Activated CD4-positive, CD25-positive, alpha-beta regulatory T cell treated with anti-CD3 and anti-CD28 coated beads, Interleukin-2, amount 50 U/mL, for 16 hours (primary cell): ENCODE results near the gene ATP11B.
A peak's percentile ranks its signal among the peaks of the same experiment; 100 is the strongest.

Source experiments
- DNase-seq: peaks from one replicate; pipeline ENCODE4 v3.0.0-alpha.2; 2020; ENCODE audit warnings: low read depth, low spot score

The ATP11B gene

DNA sequence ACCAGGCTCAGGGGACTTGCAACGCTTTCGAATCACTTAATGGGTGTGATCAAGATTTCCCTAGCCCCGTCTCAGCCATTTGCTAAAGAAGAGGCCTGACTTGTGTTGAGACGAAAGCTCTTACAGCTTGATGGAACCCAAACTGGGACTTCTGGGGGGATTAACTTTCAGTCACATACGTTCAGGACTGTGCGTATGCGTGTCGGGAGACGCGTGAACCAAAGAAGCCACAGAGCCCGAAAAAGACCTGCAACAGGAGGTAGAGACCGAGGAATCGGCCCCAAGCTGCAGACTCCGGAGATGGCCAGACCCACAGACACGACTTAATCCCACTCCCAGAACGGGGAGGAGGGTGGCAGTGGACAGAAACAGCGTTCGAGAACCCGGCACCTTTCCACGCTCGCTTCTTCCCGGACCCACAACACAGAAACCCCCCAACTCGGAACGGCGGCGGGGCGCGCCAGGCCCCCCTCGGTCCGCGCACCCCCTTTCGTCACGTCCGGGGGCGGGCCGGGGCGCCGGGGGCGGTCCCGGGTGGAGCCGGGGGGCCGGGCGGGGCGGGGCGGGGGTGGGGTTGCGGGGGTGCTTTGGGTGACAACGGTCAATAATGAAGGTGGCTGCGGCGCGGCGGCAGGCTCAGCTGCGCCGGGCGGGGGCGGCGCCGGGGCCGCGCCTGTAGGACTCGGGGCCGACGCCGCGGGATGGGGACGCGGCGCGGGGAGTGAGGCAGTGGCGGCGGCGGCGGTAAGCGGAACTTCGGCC, at the start of gene ATP11B:
ATP11B (plus strand) TSS at position 604 of the 762 bp plus-strand sequence. CDS start 256 bp downstream, outside the sequence.
- DNase-seq = peak; percentile 66

DNA sequence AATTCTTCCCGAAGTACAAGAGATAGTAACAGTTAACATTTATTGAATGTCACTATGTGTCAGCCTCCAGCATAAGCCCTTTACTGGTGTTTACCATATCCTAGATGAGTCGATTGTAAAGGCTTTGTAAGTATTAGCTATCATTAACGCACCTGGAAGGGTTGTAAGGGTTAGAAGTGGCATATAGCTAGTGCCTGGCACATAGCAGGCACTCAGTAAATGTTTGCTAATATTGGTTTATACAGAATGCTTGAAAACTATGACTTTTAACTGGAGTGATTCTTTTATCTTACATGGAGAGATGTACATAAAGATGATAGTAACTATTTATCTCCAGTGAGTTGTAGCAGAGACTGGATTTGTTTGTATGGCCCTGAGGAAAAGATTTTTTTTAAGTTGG, 46.3 kb upstream of the ATP11B start:
- DNase-seq = no peak

DNA sequence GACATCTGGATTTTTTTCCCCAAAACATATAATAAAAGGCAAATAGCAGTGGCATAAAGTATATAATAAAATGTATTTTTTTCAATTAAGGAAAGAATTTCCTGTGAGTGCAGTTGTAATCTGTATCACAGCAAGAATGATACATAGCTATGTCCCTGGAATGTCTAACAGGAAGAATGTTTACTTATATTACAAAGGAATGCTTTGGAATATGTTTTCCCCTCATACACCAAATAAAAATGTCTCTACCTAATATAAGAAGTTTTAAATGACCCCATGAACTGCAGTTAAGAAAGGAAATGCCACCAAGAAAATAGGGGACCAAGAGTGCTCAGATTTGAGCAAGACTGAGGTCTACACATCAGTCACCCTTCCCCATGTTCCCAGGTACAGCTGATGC, 38.0 kb upstream of the ATP11B start:
- DNase-seq = no peak

DNA sequence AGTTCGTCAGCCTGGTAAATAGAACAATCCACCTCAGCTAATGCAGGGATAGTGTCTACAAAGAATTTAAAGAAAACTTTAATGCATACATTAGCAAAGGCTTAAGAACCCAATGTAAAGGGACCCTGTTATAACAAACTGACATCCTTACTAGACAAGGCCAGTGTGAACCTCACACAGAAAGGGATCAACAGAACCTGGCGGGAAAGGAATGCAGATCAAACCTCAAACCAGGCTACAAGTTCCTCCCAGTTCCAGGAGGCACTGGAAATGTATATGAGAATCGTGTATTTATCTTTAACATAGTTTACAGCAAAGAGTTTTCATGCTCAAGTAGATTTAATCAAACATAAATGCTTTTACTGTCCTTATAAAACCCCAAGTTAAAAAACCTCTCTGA, 37.6 kb upstream of the ATP11B start:
- DNase-seq = no peak

DNA sequence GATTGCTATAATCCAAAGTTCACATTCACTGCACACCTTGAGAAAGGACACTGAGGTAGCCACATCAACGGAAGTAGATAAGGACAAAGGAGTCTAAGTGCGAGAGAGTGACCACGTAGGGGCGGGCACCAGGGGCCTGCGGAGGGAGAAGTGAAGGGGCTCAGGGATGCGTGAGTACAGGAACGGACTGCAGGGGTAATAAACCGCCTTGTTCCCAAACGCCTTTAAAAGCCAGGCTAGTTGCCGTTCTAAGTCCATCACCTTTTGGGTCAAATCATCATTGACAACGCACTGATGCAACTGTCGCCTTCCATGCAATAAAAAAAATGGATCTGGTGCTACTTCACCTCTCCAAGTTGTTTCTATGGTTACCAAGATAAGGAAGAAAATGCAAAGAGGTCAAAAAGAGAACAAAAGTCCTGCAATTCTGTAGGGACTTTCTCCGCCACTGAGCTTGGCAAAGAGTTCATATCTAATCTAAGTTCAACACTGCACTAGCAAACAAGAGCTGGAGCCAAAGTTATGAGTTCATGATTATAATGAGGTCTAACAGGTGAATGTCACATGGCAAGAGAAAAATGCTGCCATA, 32.6 kb upstream of the ATP11B start:
- no peak for DNase-seq

DNA sequence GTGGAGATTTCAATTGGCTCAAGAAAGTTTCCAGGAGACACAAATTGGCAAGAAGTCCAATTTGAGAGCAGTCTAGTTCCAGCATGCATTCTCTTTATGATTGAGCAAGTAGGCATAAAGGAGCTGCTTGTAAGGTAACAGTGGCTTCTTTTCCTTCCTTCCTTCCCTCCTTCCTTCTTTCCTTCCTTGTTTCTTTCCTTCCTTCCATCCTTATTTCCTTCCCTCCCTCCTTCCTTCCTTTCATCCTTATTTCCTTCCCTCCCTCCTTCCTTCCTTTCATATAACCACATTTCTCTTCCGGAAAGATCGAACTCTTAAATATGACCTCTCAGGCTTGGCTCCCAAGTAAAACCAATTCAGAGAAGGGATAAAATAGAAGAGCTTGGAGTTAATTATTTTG, 29.4 kb upstream of the ATP11B start:
- DNase-seq = no peak

DNA sequence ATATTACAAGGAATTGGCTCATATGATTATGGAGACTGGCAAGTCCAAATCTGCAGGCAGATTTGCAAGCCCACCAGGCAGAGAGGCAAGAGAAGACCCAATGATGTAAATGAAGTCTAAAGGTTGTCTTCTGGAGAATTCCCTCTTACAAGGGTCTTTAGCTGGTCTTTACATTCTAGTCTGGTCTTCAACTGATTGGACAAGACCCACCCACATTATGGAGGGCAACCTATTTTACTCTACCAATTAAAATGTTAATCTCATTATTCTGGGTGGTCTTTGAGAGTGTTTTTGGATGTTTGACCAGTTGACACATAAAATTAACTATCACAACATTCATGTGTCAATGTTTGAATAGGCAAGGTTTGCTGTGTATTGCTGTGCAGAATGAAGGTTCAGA, 28.0 kb upstream of the ATP11B start:
- no peak for DNase-seq

DNA sequence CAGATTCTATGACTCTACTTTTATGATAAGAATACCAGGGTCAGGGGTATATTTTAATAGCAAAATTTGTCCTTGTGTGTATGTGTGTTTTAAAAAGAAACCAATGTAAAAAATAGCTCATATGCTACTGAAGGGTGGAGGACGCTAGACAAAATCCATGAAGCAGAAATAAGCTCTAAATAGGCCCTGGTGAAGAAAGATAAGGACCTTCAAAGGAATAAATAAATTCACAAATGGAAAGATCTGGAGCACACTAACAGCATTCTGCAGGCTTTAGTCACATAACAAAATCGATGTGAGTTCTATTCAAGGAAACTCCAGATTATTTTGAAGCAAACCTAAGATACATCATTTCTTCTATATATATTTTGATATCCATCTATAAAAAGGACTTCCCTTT, 27.2 kb upstream of the ATP11B start:
- no peak for DNase-seq

DNA sequence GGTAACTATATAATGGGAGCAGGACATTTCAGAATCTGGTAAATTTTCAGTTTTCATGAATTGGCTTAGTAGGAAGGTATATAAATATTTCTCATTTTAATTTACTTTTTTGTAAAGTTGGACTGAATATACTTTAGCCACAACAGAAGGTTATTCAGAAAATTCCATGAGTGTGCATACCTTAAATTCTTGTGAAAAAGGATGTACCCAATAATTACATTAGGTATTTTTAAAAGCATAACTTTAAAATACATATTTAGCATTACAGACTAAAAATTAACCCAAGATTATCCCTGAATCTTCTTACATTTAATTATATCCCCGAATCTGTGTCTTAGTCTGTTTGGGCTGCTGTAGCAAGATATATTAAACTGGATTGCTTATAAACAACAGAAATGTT, 24.9 kb upstream of the ATP11B start:
- DNase-seq = no peak

DNA sequence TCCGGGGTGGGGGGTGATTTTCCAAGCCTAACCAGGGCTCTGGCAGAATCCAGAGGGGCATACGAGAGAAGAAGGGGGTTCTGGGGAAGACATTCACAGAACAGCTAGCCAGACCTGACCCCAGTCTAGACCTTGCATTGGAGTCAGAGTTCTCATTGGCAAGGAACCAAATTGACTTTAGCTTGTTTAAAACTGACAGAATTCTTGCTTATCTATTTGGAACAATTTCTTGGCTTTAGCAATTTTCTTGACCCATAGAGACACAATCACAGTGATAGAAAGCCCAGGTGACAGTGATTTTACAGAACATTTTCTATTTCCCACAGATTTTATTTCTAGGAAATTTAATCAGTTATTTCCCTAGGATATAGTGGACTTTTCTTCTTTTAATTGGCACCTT, 23.6 kb upstream of the ATP11B start:
- DNase-seq = no peak

DNA sequence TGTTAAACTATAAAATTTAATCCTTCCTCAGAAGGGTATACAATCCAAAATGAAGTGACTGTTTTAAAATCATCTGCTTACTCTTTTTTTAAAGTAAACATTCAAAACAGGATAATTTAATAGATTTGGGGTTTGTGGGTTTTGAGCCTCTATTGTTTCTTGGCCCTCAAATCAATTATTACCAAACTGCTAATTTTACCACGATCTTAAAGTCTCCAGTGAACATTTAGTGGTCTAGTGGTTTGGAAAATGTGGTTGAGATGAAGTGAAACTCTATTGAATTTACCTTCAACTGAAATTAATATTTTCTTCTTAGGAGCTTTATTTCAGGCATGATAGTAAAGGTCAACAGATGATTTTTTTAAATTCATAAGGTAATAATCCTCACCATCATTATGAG, 11.2 kb upstream of the ATP11B start:
- no peak for DNase-seq

DNA sequence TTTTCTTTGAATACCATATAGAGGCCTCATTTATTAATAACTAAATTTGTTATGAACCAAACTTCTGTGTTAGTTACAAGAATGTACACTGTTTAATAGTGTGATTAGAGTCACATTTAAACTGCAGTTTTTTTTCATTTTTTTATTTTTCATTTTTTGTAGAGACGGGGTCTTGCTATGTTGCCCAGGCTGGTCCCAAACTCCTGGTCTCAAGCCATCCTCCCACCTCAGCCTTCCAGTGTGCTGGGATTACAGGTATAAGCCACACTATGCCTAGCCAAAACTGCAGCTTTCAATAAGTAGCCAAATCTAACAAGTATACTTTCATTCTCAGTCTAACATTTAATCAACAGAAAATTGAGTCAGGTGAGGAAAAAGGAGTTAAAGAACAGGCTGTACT, 10.2 kb upstream of the ATP11B start:
- DNase-seq = no peak

DNA sequence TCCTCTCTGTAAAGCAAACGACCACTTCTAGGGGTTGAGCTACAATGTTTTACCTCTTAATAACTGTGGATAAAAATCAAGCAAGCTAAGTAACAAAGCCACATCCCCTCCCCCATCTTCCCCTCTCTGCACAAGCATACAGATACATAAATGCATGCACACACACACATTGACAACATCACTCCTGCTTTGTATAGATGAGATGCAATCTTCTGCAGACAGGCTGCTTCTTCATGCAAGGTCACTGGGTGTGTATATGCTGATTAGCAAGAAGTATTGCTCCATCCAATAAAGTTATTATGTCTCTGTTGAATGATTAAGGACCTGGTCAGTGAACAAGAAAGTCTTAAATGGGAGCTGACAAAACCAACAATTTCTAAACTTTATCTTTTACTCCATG, 8.8 kb upstream of the ATP11B start:
- DNase-seq = no peak

DNA sequence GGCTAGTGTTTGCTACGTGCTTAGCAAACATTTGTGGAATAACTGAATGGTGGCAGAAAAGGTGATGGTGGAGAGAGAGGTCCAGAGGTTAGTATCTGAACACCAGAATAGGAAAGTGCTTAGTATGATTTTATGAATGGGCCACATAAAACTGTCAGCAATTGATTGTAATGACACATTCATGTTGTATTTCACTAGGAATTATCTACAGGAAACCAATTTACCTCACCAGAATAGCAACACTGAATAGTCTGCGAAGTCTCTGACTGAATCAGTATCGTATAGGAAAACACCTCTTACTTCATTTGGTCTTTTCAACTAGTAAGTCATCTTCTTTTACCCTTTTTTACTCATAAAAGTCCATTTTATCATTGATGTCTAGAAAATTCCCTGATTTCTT, 8.2 kb upstream of the ATP11B start:
- no peak for DNase-seq

DNA sequence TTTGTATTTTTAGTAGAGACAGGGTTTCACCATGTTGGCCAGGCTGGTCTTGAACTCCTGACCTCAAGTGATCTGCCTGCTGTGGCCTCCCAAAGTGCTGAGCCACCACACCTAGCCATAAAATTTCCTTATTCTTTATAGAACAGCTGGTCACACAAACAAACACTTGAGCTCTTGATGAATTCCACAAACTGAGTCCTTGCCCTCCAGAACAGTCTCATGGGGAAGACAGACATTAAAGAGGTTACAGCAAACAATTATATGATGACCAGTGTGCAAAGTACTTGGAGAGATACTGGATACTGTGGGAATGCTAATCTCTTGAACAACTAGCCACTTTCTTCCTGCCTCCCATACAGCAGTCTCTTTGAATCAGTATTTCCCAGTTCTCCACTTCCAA, 7.5 kb upstream of the ATP11B start:
- no peak for DNase-seq

DNA sequence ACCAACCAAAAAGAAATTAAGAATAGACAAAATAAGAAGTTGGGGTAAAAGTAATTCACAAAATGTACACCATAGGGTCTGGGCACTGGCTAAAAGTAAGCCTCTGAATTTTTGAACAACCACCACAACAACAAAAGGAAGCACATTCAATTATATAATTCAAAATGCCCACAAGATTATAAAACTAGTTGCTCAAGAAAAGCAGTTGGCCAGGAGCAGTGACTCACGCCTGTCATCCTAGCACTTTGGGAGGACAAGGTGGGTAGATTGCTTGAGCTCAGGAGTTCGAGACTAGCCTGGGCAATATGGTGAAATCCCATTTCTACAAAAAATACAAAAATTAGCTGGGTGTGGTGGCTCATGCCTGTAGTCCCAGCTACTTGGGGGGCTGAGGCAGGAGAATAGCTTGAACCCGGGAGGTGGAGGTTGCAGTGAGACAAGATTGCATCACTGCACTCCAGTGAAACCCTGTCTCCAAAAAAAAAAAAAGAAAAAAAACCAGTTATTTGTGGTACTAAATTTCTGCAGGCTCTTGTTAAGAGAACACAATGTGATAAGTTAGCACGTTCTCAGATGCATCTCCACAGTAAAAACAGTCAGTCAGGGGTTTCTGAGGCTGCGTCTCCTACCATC, 6.6 kb upstream of the ATP11B start:
- DNase-seq = no peak

DNA sequence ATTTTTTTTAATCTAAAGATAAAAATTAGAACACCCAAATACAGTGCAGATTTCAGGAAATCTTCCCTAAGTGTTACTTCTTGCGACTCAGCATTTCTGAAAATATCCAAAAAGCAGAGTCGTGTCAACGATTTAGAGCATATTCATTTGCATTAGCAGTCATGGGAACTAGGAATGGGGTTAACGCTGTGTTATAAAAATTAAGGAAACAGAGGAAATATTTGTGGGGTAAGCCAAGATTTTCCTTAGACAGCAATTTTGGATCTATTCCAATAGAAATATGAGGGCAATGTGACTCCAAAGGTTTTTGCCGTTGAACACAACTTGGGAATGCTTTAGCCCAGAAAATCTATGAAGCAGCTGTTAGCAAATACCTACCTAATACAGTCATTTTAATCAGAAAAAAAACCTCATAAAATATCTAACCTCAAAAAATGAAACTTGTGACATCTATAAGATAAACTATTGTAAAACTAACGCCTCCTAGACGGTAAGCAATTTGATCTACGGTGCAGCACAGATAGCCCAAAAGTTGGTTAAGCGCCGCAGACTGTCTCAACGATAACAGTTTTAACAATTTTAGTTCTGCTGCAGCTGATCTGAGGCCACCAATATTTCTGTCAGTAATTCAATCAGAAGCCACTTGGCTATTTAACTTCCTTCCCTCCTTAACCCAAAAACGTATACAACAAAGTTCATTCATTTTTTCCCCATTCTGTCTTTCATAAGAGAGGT, 5.8 kb upstream of the ATP11B start:
- no peak for DNase-seq

DNA sequence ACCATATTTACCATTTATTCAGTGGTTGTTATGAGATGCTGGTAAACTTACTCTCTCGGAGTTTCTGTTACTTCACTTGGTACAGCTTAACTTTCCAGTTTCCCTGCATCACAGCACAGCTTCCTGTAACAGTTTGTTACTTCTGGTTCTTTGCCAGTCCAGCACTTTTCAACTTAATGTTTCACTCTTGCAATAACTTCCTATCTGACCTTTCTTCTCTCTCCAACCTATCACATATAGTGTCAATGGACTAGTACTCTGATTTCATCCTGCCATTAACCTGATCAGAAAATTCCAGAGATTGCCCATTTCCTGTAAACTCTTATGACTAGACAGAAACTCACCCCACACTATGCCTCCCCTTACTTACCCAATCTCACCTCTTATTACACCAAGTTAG, 3.9 kb upstream of the ATP11B start:
- DNase-seq = no peak

DNA sequence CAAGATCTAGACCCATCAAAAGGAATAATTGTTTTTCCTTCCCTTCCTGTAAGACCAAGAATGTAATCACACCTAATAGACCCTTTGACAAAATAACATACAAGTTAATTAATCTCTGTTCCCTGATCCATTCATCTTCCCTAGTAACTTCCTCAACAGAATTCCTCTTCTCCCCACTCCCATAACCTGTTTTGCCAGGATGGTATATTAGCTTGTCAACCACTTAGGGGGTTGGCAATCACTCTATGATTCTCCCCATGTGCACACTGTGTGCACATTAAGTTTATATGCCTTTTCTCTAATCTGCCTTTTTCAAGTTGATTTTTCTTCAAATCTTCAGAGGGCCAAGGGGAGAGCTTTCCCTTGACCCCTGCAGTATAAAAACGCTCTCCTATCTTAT, 2.7 kb upstream of the ATP11B start:
- no peak for DNase-seq

DNA sequence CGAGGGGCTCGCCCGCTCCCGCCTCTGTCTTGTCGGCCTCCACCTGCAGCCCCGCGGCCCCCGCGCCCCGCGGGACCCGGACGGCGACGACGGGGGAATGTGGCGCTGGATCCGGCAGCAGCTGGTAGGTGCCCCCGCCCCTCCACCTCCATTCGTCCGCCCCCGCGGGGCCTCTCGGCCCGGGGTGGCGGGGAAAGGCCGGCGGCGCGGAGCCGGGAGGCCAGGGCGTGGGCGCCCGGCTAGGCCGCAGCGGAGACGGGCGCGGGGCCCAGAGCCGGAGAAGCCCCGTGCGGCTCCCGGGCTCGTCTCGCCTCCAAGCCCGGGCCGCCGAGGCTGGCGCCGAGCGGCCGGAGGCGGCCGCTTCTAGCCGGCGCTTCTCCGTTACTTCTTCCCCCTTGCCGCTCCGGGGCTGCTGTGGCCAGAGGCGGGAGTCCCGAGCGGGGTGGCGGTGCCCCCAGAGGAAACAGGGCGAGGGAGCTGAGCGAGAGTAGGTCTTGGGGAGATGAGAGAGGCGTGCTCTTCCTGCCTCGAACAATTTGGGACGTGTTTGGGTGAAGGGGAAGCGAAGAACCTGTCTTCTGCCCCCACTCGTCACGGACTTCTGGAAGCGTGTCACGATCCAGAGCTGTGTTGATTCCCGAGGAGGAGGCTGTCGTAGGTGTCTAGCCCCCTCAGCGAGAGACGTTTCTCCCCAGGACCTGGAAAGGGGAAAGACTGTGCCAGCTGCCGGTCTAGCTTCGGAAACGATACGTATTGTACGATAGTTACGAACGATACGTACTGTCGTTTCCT, 555 bp downstream of the ATP11B start:
- DNase-seq = no peak

DNA sequence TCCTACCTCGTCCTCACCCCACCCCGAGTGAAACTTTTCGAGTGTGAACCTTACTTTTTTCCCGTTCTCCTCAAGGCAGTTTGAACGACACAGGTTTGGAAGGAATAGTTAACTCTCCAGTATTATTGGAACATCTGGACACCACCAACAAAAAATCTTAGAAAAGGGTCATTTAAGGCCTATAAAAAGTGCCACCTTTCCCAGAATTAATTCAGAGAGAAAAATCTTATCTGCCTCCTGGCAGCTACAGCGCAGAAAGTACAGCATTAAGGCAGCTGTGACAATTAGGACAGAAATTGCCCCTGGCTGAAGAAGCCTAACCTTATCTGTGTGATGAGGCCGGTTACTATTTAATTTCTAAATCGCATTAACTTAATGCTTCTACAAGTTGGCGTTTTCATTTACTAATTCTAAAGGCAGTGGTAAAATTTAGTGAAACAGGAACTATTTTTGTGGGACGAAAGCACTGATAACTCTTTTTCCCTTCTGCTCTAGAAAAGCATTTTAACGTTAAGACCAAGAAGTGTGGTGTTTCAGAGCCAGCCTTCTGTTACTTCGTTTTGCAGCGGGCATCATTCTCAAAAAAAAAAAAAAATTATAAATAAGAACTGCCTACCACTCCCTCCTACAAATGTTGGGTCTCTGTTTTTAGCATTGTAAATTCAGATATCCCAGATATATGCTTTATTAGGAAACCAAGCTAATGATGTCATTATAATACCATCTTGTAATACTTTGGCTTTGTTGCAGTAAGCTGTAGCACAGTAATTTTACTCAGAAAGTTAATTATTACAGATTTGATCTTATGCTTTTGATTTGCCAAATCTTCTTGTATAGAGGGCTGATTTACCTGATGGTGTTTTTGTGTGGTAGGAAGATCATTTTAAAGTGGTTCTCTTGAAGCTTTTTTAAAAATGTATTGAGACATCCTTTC, 1.4 kb downstream of the ATP11B start:
- no peak for DNase-seq
